DLD1 (cell line): ENCODE measurements around the gene CLDN19.

Experiments used
- in situ Hi-C: cut with HindIII; loops from 2 replicates; pipeline ENCODE4 v1.10.0; 2017; ENCODE audit warnings: low sequenced_read_pairs

Gene CLDN19

GRCh38 chr1:42740851-42741580 is 980 bp upstream of the CLDN19 start:
- in situ Hi-C loops = no loop called here

- in situ Hi-C loops = no loop called here
Observed at GRCh38 chr1:42738678-42739226, 1.3 kb downstream of the CLDN19 start.

GRCh38 chr1:42737986-42738677 is 1.9 kb downstream of the CLDN19 start:
- in situ Hi-C loops = no loop called here

GRCh38 chr1:42737257-42737656 is 2.8 kb downstream of the CLDN19 start:
- in situ Hi-C loops = no loop called here

- in situ Hi-C loops = no loop called here
Observed at GRCh38 chr1:42736571-42737200, 3.4 kb downstream of the CLDN19 start.

GRCh38 chr1:42736152-42736551 is 3.9 kb downstream of the CLDN19 start:
- in situ Hi-C loops = no loop called here

GRCh38 chr1:42735477-42736105 is 4.4 kb downstream of the CLDN19 start:
- in situ Hi-C loops = no loop called here

- in situ Hi-C loops = no loop called here
Observed at GRCh38 chr1:42735056-42735455, 5.0 kb downstream of the CLDN19 start.

- in situ Hi-C loops = no loop called here
Observed at GRCh38 chr1:42734201-42735035, 5.6 kb downstream of the CLDN19 start.

- in situ Hi-C loops = no loop called here
Observed at GRCh38 chr1:42733415-42734200, 6.4 kb downstream of the CLDN19 start.

GRCh38 chr1:42732126-42732680 is 7.8 kb downstream of the CLDN19 start:
- in situ Hi-C loops = no loop called here

GRCh38 chr1:42731585-42731984 is 8.5 kb downstream of the CLDN19 start:
- in situ Hi-C loops = no loop called here

GRCh38 chr1:42730988-42731387 is 9.0 kb downstream of the CLDN19 start:
- in situ Hi-C loops = no loop called here

- in situ Hi-C loops = no loop called here
Observed at GRCh38 chr1:42730002-42730401, 10.0 kb downstream of the CLDN19 start.

GRCh38 chr1:42725820-42726219 is 14.2 kb downstream of the CLDN19 start:
- in situ Hi-C loops = loop anchor here (10.0 kb wide), 1 partner anchor 69 kb away; no protein-coding TSS in a partner anchor

GRCh38 chr1:42723511-42723910 is 16.5 kb downstream of the CLDN19 start:
- in situ Hi-C loops = loop anchor here (10.0 kb wide), 1 partner anchor 71 kb away; no protein-coding TSS in a partner anchor

GRCh38 chr1:42722403-42722802 is 17.6 kb downstream of the CLDN19 start:
- in situ Hi-C loops = loop anchor here (10.0 kb wide), 1 partner anchor 72 kb away; no protein-coding TSS in a partner anchor

GRCh38 chr1:42721926-42722325 is 18.1 kb downstream of the CLDN19 start:
- in situ Hi-C loops = loop anchor here (10.0 kb wide), 1 partner anchor 73 kb away; no protein-coding TSS in a partner anchor

- in situ Hi-C loops = loop anchor here (10.0 kb wide), 1 partner anchor 74 kb away; no protein-coding TSS in a partner anchor
Observed at GRCh38 chr1:42720868-42721267, 19.2 kb downstream of the CLDN19 start.
